ENCODE measurements around the gene ZFAND5.

GRCh38 chr9:72313507-72313906 lies 51.5 kb downstream of the ZFAND5 start:
- TF ChIP-seq EZH2 (optimal IDR thresholded peaks at IDR 0.05; ENCODE audit: low read depth, low read length) (no peak), CTCF (IDR thresholded peaks at IDR 0.05; ENCODE audit: low read length) (no peak), EZH2phosphoT487 (IDR thresholded peaks at IDR 0.05; ENCODE audit: low read length) (no peak)
